ENCODE measurements around the gene SLC16A10.
"Not testable (repeated sequence)": the region's sequence is repeated elsewhere in the genome, so short reads cannot be mapped to it uniquely, and the experiment has no call there.

SLC16A10 gene

DNA sequence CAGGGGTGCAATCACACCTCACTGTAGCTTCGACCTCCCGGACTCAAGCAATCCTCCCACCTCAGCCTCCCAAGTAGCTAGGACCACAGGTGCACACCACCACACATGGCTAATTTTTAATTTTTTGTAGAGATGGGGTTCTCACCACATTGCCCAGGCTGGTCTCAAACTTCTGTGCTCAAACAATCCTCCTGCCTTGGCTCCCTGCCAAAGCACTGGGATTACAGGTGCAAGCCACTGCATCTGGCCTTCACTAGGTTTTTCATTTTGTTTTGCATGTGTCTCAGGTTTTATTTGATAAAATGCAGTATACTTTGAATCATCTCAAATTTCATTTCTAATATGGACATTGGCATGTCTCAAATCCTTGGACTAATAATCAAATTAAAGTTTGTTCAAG lies 98.7 kb downstream of the SLC16A10 start:
- no peak for DNase-seq (ENCODE audit: low spot score)

GRCh38 chr6:111187874-111188273 lies 100.6 kb downstream of the SLC16A10 start:
- DNase-seq (ENCODE audit: low spot score) = no peak

DNA sequence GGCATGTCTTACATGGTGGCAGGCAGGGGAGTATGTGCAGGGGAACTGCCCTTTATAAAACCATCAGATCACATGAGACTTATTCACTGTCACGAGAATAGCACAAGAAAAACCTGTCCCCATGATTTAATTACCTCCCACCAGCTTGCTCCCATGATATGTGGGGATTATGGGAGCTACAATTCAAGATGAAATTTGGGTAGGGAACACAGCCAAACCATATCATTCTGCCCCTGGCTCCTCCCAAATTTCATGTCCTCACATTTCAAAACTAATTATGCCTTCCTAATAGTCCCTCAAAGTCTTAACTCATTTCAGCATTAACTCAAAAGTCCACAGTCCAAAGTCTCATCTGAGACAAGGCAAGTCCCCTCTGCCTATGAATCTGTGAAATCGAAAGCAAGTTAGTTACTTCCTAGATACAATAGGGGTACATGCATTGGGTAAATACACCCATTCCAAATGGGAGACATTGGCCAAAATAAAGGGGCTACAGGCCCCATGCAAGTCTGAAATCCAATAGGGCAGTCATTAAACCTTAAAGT lies 102.4 kb downstream of the SLC16A10 start:
- DNase-seq (ENCODE audit: low spot score) = not testable (repeated sequence)

- no peak for DNase-seq (ENCODE audit: low spot score)
These were observed 103.3 kb downstream of the SLC16A10 start for GRCh38 chr6:111190637-111191036.

GRCh38 chr6:111191136-111191535 lies 103.8 kb downstream of the SLC16A10 start:
- not testable (repeated sequence) for DNase-seq (ENCODE audit: low spot score)

- DNase-seq (ENCODE audit: low spot score) = no peak
These were observed 105.7 kb downstream of the SLC16A10 start for GRCh38 chr6:111192911-111193555.

DNA sequence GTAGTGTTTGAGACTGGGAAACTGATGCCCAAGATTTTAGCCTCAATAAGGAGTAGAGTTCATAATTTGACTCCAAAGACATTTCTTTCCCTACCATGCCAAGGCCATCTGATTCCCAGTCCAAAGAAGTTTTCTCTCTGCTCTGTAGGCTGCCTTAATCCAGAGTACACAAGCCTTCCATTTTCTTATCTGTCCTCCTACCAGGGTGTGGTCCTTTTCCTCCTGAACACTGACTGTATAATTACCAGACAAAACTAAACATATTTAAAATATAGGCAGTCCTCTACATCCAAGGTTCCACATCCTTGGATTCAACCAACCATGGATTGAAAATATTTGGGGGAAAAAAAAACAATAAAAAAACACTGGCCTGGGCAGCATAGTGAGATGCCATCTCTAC lies 108.4 kb downstream of the SLC16A10 start:
- no peak for DNase-seq (ENCODE audit: low spot score)

- DNase-seq (ENCODE audit: low spot score) = no peak
These were observed 111.5 kb downstream of the SLC16A10 start for GRCh38 chr6:111198841-111199240.

DNA sequence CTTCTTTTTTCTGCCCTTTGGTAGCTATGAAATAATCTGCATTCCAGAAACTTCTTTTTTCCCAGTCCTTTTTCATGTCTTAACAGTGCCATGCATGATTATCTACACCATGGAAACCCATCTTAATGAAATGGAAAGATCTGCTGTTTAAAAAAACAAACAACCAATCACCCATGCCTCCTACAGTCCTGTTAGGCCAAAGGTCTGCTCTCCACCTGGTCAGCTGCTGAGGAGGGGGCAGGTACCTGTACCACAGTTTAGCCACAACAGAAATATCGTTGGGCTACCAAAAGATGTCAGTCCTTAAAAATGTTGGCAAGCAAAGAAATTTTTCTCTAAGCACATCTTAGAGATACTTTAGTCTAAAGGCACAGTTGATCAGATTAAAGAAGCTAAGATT lies 112.6 kb downstream of the SLC16A10 start:
- no peak for DNase-seq (ENCODE audit: low spot score)

DNA sequence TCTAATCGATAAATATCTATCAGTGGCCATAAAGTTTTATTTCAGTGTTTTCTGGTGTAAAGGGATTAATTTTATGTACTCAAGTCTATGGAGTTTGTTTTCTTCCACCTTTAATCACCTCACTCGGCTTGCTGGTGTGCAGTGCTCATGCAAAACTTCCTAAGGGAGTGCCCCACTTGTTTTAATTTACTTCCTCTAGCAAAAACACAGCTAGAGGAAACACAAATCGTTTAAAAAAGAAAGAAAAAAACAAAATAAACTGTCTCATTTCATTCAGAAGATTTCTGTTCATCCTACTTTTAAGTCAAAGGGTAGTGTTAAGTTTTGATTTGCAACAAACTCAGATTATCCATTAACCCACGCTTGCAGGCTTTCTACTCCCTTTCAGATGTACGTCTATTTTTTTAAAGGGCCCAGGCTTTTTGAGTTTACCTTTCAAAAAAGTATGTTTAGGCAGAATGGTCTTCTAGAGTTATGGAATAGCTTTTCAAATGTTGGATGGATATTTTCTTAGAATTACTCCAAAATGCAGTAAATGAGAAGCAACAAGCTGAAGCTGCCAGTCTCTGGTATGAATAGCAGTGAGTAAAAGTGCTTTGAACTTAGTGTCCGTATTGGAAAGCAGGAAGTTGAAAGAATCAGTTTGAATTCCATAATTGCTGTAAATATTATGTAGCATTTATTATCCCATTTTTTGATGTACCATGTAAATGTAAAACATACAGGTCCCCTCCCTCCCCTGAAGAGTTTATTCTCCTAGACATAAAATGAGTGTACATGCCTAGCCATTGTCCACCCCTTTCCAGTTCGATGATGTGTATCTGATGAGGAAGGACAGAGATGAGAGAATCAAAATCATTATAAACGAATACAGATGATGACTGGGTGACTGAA lies 113.3 kb downstream of the SLC16A10 start:
- no peak for DNase-seq (ENCODE audit: low spot score)

- no peak for DNase-seq (ENCODE audit: low spot score)
These were observed 113.9 kb downstream of the SLC16A10 start for GRCh38 chr6:111201244-111201554.

DNA sequence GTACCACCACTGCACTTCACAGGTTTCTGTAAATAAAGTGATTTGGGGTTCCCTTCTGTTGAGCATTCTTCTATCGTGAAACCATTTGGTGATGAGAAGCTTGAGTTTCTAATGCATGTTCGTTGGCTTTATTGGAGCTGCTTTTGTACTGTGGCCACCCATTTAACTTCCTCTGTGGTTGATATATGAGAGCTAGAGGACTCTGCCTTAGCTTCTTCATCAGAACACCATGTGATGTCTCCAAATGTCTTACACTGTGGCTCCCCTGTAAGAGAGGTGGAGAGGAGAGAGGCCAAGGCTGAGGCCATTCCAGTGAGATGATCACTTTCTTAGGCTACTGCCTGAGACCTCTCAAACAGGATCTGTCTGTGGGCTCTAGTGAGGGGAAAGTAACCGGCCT lies 114.5 kb downstream of the SLC16A10 start:
- no peak for DNase-seq (ENCODE audit: low spot score)

GRCh38 chr6:111203539-111203938 lies 116.2 kb downstream of the SLC16A10 start:
- not testable (repeated sequence) for DNase-seq (ENCODE audit: low spot score)

DNA sequence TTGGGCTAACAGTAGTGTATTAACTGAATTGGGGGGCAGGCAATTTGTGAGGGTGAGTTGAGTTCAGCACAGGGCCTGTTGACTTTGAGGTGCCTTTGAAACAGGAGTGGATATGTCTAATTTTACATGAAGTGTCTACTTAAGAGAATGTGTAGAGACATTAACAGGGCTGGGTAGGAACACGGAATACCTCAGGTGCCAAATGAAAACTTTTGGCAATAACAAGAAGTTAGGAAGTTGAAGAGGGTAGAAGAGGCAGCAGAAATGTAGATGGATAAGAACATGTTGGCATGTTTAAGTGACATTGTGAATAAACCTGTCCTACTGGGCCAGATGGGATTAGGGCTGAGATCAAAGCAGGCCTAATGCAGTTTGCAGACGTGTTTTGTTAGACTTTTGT lies 117.0 kb downstream of the SLC16A10 start:
- DNase-seq (ENCODE audit: low spot score) = no peak

GRCh38 chr6:111204881-111205280 lies 117.6 kb downstream of the SLC16A10 start:
- no peak for DNase-seq (ENCODE audit: low spot score)

DNA sequence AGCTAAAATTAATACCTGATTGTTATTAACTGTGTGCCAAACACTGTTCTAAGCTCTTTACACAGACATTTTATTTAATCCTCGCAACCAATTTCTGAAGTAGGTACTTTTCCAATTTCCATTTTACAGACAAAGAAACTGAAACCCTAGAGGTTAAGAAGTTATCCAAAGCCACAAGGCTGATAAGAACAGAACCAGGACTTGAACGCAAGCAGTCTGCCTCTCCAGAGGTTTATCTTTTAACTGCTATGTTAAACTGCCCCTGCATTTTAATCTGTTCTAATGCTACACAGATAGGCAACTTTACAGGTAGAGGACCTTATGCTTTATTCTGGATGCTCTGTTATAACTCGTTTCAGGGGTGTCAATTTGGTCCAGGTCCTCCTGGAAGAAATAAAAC lies 118.2 kb downstream of the SLC16A10 start:
- DNase-seq (ENCODE audit: low spot score) = no peak

GRCh38 chr6:111207141-111207858 lies 120.0 kb downstream of the SLC16A10 start:
- DNase-seq (ENCODE audit: low spot score) = no peak

DNA sequence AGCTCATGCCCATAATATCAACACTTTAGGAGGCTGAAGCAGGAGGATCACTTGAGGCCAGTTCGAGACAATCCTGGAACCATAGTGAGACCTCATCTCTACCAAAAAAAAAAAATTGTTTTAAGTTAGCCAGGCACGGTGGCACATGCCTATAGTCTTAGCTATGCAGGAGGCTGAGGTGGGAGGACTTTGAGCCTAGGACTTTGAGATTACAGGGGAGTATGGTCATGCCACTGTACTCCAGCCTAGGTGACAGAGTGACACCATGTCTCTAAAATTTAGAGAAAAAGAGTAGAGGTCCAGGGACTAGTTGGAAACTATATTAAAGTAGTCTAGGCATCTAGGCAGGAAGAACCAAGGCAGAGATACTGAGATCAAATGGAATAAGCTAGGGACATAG lies 121.6 kb downstream of the SLC16A10 start:
- no peak for DNase-seq (ENCODE audit: low spot score)

DNA sequence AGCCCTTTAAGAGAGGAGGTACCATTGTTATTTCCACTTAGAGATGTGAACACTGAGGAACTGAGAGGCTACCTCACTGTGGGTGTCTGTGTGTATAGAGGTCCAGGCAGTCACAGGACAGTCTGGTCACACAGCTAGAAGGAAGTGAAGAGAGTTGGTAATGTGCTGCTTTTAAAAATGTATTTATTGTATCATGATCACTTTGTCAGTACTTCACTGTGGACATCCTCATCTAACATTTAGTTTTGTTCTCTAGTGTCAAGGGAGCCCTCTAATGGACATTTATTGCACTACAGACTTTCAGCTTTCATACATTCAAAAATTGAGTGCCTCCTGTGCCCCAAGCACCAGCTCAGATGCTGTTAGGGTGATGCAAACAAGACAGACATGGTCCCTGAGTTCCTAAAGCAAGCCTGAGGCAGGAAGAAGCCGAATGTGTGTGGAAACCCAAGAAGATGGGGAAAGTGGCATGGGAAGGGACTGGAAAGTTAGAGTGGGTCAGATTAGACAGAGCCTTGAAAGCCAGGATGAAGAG lies 123.0 kb downstream of the SLC16A10 start:
- DNase-seq (ENCODE audit: low spot score) = peak; percentile 69

DNA sequence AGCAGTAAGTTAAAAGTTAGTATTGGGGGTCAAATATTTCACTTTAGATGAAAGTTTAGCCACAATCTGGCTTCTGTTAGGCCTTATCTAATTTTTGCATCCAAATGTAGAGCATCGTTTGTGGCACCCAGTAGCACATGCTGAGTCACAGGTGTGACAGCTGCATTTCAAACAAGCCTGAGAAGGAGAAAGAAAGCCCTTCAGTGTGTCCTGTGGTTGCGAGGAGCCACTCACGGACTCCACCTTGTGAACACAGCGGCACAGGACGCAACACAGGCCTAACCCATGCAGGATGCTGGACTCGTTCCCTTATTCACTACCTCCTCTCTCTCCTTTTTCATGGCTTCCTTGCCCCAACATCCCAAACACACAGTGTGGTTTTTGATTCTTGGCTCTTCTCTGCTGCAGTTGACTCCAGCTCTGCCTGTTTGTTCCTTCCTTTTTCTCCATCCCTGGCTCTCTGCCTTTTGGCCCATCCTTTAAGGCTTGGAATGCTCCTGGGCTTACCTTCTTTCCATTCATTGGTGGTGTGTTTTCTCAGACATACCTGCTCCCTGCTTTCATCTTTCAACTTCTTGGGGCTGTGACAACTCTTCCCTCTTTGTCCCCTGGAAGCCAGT lies 124.2 kb downstream of the SLC16A10 start:
- DNase-seq (ENCODE audit: low spot score) = no peak

DNA sequence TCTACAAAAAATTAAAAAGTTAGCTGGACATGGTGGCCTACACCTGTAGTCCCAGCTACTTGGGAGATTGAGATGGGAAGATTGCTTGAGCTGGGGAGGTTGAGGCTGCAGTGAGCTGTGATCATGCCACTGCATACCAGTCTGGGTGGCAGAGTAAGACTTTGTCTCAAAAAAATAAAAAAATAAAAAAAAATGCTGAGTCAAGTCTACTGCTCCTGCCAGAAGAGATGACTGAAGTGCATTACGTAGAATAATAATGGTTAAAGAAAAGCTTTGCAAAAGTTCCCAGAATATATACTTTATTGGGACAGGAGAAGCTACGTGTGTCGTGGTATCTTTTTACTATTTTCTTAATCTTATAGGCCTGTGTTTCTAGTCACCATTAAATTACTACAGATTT lies 125.3 kb downstream of the SLC16A10 start:
- DNase-seq (ENCODE audit: low spot score) = no peak

DNA sequence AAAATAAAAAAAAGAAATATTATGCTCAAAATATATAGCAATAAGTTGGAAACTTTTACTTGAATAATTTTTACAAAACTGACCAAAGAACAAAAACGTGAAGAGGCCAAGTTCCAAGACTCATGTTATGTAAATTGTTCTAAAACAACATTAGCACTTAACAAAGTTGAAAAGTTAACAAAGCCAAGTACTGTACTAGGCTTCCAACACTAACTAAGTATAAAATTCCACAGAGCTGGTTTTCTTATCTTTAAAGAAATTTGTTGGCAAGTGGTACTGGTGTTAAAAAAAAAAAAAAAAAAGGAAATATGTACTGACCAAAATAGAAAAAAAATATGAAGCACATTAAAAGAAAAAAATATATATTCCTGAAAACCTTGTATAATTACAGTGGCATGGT lies 127.8 kb downstream of the SLC16A10 start:
- DNase-seq (ENCODE audit: low spot score) = no peak
